Measurements from ENCODE around the gene ABHD17A.

Gene ABHD17A

DNA sequence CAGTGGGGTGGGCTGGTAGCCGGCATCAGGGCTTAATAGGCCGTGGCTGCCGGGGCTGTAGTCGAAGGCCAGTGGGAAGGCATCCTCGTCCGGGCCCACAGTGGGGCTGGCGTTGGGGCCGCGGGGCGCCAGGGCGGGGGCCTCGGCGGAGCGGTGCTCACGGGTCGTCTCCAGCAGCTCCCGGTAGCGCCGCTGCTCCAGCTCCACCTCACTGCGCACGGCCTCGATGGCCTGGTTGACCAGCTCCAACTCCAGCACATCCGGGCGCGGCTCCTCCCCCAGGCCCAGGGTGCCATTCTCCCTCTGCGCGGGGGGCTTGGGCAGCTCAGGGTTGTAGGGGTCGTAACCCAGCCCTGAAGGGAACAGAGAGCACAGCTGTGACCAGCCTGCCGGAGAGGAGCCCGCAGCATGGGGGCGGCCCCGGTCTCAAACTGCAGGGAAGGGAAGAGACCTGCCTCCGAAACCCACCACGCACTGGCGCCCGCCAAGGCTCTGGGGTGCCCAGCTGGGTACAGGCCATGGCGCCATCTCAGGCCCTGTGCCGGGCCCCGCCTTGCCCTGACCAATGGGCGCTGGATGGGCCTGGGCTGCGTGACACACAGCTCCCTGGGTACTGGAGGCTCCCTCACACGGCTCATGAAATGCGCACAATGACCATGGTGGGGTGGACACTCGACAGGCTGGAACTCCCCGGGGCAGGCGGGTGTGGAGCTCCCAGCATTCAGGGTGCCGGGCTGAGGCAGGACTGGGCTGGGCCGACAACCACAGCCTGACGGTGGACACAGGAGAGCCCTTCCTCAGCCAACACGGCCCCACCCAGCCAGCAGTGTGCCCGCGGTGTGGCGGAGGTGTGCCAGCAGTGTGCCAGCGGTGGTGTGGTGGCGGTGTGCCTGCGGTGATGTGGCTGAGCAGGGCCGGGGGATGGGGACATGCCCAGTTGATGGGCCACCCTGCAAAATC, 56.7 kb downstream of the ABHD17A start:
- H3F3A ChIP-seq (ENCODE audit: insufficient read depth, low read length), result no peaks in the 10 kb centered on the region
- H3K9ac ChIP-seq (ENCODE audit: low read length), result no peak overlapping the region
- H3K4me2 ChIP-seq (ENCODE audit: low read depth, low read length), result no peak overlapping the region
- H3K27ac ChIP-seq (ENCODE audit: low read length), result no peak overlapping the region
- no peaks in the 10 kb centered on the region for H3K36me3 ChIP-seq (replicated peaks; ENCODE audit: insufficient read depth, low read length)
- no peaks in the 10 kb centered on the region for H3K9me3 ChIP-seq (replicated peaks; ENCODE audit: insufficient read depth, low read length)
- no peak overlapping the region for H2AFZ ChIP-seq (ENCODE audit: low read length)
- no peaks in the 10 kb centered on the region for H3K9me2 ChIP-seq (replicated peaks; ENCODE audit: insufficient read depth, low read length)
- no peak for DNase-seq
- no peaks in the 10 kb centered on the region for H3K4me1 ChIP-seq (ENCODE audit: low read length)
- H3K79me2 ChIP-seq (ENCODE audit: low read length), result peaks cover 48% of the 10 kb centered on the region
- H4K20me1 ChIP-seq (ENCODE audit: insufficient read depth, low read length), result no peaks in the 10 kb centered on the region
- no peaks in the 10 kb centered on the region for H3K27me3 ChIP-seq (replicated peaks; ENCODE audit: insufficient read depth, low read length)
- no peak overlapping the region for H3K4me3 ChIP-seq (ENCODE audit: low read length)
- no peak for TF ChIP-seq EZH2phosphoT487 (IDR thresholded peaks at IDR 0.05; ENCODE audit: low read length)
- TF ChIP-seq, protein P1, sequence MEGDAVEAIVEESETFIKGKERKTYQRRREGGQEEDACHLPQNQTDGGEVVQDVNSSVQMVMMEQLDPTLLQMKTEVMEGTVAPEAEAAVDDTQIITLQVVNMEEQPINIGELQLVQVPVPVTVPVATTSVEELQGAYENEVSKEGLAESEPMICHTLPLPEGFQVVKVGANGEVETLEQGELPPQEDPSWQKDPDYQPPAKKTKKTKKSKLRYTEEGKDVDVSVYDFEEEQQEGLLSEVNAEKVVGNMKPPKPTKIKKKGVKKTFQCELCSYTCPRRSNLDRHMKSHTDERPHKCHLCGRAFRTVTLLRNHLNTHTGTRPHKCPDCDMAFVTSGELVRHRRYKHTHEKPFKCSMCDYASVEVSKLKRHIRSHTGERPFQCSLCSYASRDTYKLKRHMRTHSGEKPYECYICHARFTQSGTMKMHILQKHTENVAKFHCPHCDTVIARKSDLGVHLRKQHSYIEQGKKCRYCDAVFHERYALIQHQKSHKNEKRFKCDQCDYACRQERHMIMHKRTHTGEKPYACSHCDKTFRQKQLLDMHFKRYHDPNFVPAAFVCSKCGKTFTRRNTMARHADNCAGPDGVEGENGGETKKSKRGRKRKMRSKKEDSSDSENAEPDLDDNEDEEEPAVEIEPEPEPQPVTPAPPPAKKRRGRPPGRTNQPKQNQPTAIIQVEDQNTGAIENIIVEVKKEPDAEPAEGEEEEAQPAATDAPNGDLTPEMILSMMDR (IDR thresholded peaks at IDR 0.05; ENCODE audit: low read length), result no peak
- no peak for TF ChIP-seq EZH2 (optimal IDR thresholded peaks at IDR 0.05; ENCODE audit: low read depth, low read length)

DNA sequence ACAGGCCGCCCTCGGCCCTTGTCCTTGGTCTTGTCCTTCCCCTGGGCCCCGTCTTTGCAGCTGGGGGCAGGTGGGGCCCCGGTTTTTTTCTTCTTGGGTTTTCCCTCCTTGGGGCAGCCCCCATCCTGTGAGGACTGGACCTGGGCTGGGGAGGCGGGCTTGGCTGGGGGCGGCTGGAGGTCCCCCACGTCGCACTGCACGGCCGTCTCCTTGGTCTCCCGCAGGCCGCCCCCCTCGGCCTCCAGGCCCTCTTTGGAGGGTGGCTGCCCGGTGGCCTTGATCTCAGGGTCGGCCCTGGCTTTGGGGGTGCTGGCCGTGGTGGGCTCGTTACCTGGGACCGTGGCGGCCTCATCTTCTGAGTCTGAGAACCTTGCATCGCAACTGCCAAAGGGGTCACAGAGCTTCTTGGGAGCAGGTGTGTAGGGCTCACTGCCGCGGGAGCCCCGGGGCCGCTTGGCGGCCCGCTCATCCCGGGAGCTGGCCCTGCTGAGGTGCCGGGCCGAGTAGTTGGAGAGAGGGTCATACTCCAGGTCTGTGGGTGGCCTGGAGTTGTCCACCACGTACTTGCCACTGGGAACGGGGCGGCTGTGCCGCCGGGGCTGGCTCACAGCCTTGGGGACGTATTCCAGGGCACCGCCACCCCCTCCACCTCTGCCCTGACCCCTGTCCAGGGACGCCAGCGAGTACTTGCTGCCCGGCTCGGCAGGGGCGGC, 57.6 kb downstream of the ABHD17A start:
- Histone ChIP-seq H3K27me3 (replicated peaks; ENCODE audit: insufficient read depth, low read length) (no peaks in the 10 kb centered on the region), H3K79me2 (ENCODE audit: low read length) (peaks cover 42% of the 10 kb centered on the region), H3K9me3 (replicated peaks; ENCODE audit: insufficient read depth, low read length) (no peaks in the 10 kb centered on the region), H3K36me3 (replicated peaks; ENCODE audit: insufficient read depth, low read length) (no peaks in the 10 kb centered on the region), H3K9ac (ENCODE audit: low read length) (no peak overlapping the region), H3K9me2 (replicated peaks; ENCODE audit: insufficient read depth, low read length) (no peaks in the 10 kb centered on the region), H3K4me2 (ENCODE audit: low read depth, low read length) (no peak overlapping the region), H3K27ac (ENCODE audit: low read length) (no peak overlapping the region), H3K4me3 (ENCODE audit: low read length) (no peak overlapping the region), H3K4me1 (ENCODE audit: low read length) (no peaks in the 10 kb centered on the region), H3F3A (ENCODE audit: insufficient read depth, low read length) (no peaks in the 10 kb centered on the region), H4K20me1 (ENCODE audit: insufficient read depth, low read length) (no peaks in the 10 kb centered on the region), H2AFZ (ENCODE audit: low read length) (no peak overlapping the region)
- DNase-seq, result no peak
- TF ChIP-seq, protein P1 (IDR thresholded peaks at IDR 0.05; ENCODE audit: low read length), result no peak
- no peak for TF ChIP-seq EZH2 (optimal IDR thresholded peaks at IDR 0.05; ENCODE audit: low read depth, low read length)
- TF ChIP-seq EZH2phosphoT487 (IDR thresholded peaks at IDR 0.05; ENCODE audit: low read length), result no peak
